SU-DHL-6 (cell line): Measurements from ENCODE around the gene PTPRN2.

Source experiments
- EZH2phosphoT487 ChIP-seq: fragments of 200-600 bp; sonication (generic), shearing (Covaris generic); conservative IDR thresholded peaks from 2 replicates; pipeline ENCODE4 v1.6.1; 2018; ENCODE audit warnings: mild to moderate bottlenecking, antibody characterized with exemption, low read length, moderate library complexity, mixed read lengths
- TF ChIP-seq, protein P1 (sequence below): fragments of 200-600 bp; sonication (generic); IDR thresholded peaks from one replicate; pipeline ENCODE4 v1.5.1; 2017; ENCODE audit warnings: antibody characterized with exemption, mild to moderate bottlenecking, low read length, moderate library complexity; ENCODE audit not compliant: insufficient read depth, poor library complexity, severe bottlenecking

GRCh38 chr7:157683747-157684156 lies 903.9 kb downstream of the PTPRN2 start:
- no peak for TF ChIP-seq EZH2phosphoT487
- TF ChIP-seq, protein P1, sequence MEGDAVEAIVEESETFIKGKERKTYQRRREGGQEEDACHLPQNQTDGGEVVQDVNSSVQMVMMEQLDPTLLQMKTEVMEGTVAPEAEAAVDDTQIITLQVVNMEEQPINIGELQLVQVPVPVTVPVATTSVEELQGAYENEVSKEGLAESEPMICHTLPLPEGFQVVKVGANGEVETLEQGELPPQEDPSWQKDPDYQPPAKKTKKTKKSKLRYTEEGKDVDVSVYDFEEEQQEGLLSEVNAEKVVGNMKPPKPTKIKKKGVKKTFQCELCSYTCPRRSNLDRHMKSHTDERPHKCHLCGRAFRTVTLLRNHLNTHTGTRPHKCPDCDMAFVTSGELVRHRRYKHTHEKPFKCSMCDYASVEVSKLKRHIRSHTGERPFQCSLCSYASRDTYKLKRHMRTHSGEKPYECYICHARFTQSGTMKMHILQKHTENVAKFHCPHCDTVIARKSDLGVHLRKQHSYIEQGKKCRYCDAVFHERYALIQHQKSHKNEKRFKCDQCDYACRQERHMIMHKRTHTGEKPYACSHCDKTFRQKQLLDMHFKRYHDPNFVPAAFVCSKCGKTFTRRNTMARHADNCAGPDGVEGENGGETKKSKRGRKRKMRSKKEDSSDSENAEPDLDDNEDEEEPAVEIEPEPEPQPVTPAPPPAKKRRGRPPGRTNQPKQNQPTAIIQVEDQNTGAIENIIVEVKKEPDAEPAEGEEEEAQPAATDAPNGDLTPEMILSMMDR = no peak
